GM21423 (cell line): ENCODE measurements around the gene BCL2.
A peak's percentile ranks its signal among the peaks of the same experiment; 100 is the strongest.

Experiments
- ATAC-seq: cut with Tn5 transposase; IDR thresholded peaks from one replicate; pipeline ENCODE4 v1.9.1; 2021; ENCODE audit warnings: mild to moderate bottlenecking, moderate library complexity; ENCODE audit not compliant: unreplicated experiment

Gene BCL2

DNA sequence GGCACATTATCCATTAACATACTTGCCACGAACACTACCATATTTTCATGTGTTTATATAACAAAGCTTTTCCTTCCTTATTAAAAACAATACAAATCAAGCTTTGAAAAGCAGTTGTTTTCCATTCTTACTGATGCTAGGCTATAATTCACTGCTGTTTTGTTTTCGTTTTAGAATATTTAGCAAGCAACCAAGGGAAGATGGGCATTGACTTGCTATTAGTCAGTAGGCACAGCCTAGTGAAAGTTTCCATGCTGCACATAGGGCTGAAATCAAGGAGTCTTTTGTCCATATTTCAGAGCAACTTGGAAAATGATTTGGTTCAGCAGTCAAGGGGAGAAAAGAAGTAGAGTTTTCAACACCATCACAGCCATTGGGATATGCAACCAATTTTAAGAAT lies 31.3 kb downstream of the BCL2 start:
- no peak for ATAC-seq

DNA sequence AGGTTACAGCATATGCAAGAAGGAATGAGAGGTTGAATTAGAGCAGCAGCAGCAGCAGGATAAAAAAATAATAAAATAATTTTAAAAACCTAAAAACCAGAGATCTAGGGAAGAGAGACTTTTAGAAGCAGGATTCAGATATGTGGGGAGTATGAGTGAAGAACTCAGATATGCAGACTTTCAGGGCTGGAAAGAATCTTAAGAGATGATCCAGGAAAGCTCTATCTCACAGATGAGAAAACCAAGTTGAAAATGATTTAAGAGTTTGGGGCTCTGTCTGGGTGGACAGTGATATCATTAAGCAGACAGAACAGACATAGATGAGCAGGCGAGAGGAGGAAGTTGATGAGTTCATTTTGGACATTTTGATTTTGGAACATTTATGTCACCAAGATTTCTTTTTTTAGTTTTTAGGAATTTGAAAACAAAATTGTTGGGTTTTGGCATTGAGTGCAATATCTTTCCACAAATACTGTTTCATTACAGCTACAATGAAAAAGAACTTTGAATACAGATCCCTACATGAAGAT lies 31.8 kb downstream of the BCL2 start:
- no peak for ATAC-seq

DNA sequence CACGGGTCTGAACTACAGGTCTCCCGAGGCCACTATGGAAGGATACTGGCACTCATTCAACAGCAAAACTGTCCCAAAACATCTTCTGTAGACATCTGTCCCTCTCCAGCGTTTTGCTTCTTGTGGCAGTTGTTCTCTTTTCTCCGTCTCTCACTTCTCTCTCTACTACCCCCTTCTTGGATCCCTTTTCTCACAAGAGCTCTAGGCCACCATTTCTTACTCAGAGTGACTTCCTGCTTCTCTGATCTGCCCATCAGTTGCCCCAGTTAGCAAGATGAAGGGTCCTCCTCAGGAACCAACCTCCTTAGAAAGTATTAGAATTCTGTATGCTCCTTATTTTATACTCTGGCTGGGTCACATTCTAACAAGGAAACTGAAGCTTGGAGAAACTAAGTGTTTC lies 32.6 kb downstream of the BCL2 start:
- ATAC-seq, result no peak

DNA sequence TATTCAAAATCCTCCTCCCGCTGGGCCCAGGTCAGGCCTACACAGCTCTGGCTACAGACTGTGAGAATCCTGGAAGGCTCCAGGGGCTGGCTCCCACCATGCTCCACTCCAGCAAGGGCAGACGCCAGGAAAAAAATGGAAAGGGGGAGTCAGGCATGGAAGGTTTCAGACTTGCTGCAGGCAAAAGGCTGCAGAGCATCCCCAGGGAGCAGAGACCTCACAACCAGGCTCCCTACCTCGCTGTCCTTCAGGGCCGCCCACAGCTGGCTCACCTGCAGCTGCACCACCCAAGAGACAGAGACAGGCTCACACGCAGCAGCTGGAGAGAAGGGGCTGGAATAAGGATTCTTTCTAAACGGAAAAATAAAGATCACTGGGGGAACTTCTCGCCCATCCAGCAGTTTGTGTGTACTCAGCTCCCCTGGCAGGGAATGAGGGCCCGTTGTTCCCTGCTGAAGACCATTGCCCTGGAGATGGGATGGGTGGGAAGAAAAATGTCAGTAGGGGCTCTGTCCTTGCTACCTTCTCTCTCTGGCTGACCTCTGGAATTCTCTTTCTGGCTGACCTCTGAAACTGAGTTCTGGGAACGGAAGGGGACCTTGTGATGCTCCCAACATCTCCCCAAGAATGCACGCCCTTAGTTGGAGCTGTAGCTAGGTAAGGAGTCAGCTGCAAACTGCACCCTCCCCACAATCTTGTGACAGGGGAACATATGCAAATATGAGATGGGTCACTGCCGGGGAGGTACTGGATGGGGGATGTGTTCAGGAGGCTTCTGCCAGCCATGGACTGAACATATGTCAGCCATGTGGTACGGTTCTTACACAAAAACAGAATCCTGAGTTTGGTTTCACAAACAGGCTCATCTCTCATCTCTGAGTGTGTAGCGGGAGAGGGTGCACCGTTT lies 34.5 kb downstream of the BCL2 start:
- peak; percentile 93 for ATAC-seq

DNA sequence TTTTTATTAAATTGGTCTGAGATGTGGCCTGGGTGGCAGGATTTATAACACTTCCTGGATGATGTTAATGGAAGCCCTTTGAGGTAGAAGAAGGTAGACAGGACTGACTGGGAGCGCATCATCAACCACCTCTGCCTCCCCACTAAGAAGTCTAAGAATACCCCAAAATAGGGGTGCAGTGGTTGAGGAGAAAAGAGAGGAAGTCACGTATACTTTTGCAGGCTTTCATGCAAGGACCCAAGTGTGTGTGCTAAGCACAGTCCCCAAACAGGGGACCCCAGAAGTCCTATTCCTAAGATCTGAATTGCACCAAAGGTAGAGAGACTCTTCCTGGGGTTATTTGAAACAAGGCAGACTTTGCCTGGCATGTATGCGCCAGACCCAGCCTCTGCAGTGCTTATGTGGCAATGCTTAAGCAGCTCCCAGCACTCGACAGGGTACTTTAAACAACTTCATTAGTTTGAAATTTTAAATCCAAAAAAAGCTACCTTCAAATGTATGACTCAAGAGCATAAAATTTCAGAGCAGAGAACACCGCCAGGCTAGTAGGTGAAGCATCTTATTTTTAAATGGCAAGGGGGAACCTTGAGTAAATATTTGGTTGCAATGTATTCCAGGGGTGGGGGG lies 35.3 kb downstream of the BCL2 start:
- ATAC-seq, result no peak

DNA sequence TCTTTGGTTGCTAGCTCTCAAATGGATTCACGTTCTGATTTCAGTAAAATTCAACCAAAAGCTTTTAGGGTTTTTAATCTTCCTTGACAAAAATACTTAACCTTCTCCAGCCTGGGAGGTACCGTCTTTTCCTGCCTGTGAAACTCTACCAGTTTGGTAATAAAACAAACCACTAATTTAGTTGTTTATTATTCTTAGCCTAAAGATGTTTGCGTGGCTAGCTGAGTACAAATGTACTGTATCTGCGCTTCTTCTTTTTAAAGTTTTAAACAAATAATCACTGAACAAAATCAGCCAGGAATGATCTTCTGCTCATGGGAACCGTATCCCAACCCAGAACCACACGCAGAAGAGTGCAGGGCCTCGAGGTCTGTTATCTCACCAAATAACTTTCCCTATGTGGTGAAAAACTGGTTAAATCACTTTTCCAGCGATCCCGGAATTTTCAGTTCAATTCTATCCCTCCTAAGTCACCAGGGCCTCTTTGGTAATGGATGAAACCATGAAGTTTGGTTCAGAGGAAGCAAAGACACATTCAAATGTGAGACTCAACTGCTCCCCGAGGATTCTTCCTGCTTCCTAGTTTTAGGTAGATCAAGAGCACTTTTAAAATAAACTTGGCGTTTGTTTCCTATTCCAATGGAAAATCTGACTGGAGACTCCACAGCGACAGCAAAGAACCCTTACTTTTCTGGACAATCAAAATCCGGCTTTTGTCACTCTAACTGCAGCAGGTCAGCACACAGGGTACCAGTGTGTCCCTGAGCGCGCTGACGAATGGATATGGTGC lies 36.1 kb downstream of the BCL2 start:
- no peak for ATAC-seq

DNA sequence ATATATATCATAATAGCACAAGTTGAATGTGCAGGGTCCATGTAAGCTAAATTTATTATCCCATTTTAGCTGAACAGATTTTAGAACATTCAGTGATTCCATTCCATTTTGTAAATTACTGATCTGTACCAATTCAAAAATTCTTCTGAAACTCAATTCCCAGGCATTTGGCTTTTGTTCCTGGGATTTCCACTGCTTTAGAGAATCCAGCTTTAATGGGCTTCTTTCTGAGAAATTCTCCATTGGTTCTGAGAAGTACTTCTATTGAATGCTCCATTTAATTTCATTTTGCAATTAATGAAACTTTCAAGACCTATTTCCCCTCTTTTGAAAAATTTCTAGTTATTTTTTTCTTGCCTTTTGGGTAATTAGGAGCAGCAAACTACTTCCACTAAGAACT lies 36.8 kb downstream of the BCL2 start:
- ATAC-seq, result no peak

DNA sequence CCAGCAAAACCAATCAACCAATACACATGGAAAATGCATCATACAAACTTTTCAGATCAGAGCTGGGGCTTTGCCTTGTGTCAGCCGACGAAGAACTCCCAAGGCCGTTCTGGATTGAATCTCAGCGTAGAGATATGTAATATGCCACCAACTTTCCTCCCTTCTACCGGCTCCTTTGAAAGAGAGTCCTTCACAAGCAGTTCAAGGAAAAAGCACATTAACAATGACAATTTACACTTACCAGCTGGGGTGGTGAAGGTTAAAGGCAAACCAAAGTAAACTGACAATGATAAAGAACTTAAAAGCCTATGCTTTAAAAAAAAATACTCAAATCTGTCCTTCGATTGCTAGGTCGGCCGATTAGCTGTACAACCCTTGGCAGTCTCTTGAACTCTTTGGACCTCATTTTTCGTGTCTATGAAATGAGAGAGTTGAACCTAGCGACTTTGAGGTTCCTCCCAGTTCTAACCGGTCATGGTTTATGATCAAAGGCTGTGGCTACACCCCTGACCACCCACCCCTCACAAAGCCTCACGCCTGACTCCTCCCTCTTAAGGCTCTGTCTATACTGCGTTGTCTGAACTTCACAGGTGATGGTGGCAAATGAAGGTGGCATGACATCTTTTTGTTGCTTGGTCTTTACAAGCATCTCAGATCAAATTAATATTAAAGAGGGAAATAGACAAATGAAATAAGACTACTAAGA lies 46.2 kb downstream of the BCL2 start:
- ATAC-seq, result no peak

DNA sequence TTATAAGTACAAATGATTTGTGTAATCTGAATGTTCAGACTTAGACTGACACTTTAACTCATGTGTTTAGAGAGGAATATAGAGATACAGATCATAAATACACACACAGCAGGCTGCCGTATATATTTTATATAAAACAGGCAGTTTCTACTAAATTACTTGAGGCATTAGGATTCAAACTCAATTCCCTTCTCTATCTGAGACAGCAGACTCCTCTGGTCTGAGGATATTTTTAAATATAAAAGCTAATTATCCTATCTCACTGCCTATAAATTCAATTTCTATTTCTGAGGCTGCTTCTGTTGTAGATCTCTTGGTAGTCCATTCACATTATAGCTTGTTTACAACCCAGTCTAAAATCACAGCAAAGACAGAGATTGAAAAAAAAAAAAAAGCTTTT lies 46.9 kb downstream of the BCL2 start:
- ATAC-seq, result no peak

DNA sequence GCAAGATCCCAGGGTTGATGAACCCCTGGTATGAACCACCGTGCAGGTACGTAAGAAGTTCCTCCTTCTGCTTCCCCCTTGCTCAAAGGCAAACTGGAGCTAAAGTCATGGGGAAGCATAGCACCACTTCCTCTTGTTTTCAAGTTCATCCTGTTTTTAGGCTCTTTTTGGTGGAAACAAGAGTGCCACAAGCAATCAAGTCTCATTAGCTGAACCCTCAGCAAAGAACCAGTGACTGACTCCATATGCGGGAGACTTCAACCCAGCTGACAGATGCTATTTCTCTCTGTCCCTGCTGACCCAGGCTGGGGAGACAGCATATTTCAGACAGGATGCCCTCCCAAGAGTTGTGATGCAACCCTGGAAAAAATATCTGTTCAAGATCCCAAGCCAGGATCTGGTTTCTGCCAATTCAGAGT lies 47.7 kb downstream of the BCL2 start:
- ATAC-seq, result no peak

DNA sequence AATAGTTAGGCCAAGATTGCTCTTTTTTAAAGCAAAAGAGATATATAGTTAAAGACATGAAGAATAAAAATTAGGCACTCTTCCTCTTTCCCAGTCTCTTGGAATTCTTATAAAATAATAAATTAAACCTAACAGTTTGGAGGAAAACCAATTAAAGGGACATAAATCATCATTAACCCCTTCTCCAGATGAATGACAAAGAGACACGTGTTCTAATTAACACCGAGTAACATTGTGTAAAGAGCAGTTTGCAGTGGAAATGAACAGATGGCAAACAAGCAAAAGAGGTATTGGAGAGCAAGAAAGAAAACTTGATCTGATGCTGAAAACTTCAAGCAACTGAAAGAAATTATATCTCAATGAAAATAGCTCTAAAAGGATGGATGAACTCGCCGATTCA lies 48.4 kb downstream of the BCL2 start:
- ATAC-seq, result no peak

DNA sequence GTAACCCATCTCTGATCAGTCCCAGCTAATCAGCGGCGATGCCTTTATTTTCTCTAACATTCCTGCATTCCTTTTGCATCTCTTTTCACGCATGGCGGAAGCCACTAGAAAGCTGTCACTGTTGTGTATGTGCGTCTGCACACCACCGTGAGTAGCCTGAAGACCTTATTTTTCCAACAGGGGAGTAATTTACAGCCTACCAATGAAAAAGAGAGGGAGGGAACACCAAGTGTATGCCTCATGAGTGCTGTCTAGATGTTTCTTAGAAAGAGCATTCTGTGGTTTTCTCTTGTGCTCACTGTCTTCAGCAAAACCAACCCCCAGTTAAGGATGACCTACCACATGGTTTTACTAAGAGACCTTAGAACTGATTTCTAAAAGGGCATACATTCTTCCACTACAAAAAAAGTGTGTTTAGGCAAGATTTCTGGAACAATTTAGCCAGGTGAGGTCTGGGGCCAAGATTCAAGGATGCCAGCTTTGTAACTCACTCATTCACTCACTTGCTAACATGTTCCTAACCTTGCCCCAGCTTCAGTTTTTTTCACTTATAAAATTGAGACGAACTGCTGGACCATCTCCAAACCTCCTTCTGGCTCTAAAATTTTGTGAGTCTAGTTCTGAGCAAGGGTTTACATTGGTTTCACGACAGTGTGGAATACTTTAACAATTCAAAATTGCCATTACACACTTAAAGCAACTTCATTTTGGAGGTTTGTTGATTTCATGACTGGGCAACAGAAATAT lies 51.4 kb downstream of the BCL2 start:
- ATAC-seq, result peak; percentile 63

DNA sequence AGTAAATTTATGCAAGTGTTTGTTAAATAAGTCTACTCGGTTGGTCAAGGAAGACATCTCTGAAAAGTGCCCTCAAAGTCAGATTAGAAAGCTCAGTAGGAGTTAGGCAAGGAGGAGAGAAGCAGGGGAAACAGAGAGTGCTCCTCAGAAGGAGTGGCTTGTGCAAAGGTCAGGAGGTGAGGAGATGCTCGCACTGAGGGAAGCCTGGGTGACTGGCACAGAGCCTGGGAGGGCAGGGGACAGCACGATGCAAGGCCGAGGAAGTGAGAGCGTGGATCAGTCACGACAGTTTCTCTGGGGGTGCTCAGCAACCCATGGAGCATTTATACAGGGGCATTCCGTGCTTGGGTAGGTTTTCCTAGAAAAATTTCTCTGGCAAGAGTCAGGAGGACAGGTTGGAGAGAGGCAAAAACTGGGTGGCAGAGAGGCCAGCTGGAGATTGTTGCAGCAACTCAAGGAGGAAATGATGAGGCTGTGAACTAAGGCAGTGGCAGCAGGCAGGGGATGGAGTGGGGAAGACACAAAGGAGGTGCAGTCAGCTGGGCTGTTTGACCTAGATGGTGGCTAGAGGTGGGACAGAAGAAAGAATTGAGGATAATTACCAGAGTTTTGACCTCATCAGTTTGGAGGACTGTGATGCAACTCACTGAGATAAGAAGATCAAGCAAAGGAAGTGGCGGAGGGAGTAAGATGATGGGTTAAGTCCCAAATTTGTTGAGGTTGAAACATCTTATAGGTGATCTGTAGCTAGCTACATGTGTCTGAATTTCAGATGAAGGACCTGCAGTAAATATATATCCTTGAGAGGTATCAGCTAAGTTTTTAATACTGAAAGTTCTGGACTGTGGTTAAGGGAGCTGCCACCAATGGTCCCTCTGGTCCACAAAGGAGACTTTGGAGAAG lies 52.4 kb downstream of the BCL2 start:
- ATAC-seq, result no peak

DNA sequence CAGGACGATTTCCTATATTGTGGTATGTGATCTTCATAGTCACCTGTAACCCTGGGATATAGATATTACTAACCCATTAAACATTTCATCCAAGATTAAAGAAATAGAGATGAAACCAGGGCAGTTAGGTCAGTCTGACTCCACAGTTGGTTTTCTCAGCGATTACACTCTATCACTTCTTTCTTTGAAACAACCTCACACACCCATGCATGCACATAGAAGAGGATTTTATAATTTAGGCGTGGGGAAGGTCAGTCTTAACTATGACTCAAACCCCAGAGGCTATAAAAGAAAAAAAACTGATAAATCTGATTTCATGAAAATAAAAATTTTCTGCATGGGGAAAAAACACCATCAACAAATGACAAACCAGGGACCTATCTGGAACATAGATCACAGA lies 54.2 kb downstream of the BCL2 start:
- no peak for ATAC-seq

DNA sequence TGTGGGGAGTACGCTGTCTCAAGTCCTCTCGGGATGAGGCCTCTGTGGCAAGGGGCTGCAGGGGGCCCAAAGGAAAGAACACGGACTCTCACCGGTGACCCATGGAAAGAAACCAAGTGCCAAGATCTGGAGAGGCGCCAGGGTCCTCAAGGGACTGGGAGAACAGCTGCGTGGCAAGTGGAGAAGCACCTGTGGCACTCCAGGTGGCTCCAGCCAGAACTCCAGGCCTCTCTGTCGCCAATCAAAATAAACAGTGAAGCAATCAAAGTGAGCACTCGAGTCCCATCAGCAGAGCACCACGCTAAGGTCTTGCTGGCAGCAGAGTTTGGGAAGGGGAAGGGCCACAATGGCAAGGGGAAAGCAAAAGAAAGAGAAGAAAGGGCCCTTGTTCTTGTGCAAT lies 54.7 kb downstream of the BCL2 start:
- no peak for ATAC-seq

DNA sequence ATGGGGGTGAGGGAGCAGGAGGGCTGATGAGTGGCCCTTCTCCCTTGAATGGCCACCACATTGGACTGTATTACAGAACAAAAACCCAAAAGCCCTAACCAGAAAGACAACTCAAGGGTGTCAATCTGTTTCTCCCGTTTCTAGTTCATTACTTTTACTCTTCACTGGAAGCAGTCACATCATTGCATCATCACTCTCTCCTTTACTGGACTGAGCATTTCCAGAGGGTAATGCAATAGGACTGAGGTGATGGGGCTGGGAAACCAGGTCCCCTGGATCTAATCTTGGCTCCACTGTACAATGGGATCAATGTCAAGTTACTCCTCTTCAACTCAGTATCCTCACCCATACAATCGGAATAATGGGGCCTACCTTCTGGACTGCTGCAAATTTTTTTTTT lies 56.1 kb downstream of the BCL2 start:
- no peak for ATAC-seq

DNA sequence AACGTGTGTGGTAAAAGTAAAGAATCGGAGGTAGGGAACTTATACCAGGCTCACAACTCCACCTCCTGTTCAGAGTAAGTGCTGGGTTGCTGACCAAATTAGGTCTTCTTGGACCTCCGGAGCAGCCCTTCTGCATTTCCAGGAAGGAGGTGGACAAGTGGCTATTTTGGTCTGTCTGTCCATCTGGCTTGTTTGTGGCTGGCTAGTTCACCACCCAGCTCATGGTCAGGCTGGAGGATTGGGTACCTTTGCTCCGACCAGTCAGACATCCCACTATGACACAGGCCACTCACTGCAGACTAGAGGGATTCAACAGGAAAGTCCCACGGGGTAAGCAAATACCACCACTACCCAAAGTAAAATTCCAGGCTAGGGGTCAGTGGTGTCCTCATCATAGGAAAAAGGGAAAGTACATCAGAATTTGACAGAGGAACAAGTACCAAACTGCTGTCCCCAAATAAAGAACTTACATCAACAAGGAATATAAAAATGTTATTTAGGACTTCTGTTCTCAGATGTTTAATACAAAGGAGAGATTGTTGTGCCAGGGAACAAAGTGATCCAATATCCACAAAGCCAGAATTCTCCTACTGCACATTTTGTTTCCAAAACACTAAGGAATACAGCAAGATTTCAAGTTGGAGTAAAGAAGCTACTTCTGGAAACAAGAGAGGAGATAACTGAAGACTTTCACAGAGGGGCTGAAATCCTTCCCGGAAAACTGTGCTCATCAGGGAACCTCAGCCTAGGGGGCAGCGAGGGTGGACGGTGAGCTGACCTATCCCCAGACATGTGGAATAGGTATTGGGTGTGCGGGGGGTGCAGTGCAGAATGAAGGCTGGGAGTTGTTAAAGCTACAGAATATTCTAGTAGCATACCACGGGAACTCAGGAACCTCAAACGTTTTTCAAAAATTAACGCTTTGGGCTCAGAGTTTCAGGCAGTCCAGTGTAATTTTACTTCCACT lies 56.9 kb downstream of the BCL2 start:
- ATAC-seq, result no peak

DNA sequence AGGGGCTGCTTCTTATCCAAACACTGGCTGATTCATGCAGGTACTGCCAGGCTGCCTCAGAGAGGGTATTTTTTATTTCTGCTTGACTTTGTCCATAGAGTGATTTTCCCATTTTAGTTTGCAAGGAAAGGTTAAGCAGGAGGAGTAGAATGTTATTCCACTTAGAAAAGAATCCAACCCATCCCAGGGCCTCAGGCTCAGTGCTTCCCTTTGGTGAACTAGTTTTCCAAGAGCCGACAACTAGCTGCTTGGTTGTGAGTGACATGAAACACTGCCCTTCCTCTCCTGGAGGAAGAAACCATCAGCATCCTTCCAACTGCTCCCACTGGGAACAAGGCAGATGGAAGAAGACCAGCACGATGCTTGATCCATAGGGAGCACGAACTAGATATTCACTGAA lies 58.5 kb downstream of the BCL2 start:
- no peak for ATAC-seq
